ENCODE measurements around the gene FASTKD1.

DNA sequence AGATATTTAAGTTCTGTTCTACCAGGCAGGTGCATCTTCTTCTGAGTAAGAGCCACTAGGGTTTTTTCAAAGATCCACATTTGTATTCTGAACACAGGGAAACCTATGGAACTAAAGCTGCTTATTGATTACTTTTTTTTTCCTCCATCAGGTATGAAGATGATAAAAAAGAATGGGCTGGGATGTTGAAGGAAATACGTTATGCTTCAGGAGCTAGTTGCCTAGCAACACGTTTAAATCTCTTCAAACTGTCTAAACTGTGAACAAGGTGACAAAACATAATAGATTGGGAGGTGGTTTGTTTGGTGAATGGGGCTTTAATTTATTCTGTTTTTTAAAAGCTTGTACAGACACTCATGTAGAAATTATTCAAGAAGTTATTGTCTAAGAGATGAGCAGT is 48.2 kb downstream of the FASTKD1 start:
- TF ChIP-seq, protein P1, sequence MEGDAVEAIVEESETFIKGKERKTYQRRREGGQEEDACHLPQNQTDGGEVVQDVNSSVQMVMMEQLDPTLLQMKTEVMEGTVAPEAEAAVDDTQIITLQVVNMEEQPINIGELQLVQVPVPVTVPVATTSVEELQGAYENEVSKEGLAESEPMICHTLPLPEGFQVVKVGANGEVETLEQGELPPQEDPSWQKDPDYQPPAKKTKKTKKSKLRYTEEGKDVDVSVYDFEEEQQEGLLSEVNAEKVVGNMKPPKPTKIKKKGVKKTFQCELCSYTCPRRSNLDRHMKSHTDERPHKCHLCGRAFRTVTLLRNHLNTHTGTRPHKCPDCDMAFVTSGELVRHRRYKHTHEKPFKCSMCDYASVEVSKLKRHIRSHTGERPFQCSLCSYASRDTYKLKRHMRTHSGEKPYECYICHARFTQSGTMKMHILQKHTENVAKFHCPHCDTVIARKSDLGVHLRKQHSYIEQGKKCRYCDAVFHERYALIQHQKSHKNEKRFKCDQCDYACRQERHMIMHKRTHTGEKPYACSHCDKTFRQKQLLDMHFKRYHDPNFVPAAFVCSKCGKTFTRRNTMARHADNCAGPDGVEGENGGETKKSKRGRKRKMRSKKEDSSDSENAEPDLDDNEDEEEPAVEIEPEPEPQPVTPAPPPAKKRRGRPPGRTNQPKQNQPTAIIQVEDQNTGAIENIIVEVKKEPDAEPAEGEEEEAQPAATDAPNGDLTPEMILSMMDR (conservative IDR thresholded peaks at IDR 0.05; ENCODE audit: low read length) = no peak
- TF ChIP-seq EZH2phosphoT487 (IDR thresholded peaks at IDR 0.05; ENCODE audit: borderline replicate concordance) = no peak
